GM10248 (cell line): ENCODE results near the gene GRK7.

ENCODE experiments used
- CTCF ChIA-PET: fragments of 300-600 bp; sonication (Branson Sonifier 250); formaldehyde crosslinking; extraction: SDS; loops from one replicate; lab custom pipeline; 2021; ENCODE audit warnings: antibody characterized with exemption; lab: Yijun Ruan, JAX
- POLR2A ChIA-PET: fragments of 350-650 bp; sonication (Branson Sonifier 250); formaldehyde crosslinking; extraction: SDS; loops from one replicate; lab custom pipeline; 2020; ENCODE audit warnings: antibody characterized with exemption; lab: Yijun Ruan, JAX
- DNase-seq: peaks from one replicate; pipeline ENCODE4 v3.0.0; 2012; ENCODE audit errors: extremely low spot score
- TF ChIP-seq, protein P1 (sequence below): IDR thresholded peaks from 2 replicates; pipeline ENCODE4 v1.5.1; 2012; ENCODE audit warnings: mild to moderate bottlenecking, low read depth; ENCODE audit errors: extremely low read depth, missing control alignments, control extremely low read depth

The GRK7 gene, protein sequence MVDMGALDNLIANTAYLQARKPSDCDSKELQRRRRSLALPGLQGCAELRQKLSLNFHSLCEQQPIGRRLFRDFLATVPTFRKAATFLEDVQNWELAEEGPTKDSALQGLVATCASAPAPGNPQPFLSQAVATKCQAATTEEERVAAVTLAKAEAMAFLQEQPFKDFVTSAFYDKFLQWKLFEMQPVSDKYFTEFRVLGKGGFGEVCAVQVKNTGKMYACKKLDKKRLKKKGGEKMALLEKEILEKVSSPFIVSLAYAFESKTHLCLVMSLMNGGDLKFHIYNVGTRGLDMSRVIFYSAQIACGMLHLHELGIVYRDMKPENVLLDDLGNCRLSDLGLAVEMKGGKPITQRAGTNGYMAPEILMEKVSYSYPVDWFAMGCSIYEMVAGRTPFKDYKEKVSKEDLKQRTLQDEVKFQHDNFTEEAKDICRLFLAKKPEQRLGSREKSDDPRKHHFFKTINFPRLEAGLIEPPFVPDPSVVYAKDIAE (N-terminal part only)

DNA sequence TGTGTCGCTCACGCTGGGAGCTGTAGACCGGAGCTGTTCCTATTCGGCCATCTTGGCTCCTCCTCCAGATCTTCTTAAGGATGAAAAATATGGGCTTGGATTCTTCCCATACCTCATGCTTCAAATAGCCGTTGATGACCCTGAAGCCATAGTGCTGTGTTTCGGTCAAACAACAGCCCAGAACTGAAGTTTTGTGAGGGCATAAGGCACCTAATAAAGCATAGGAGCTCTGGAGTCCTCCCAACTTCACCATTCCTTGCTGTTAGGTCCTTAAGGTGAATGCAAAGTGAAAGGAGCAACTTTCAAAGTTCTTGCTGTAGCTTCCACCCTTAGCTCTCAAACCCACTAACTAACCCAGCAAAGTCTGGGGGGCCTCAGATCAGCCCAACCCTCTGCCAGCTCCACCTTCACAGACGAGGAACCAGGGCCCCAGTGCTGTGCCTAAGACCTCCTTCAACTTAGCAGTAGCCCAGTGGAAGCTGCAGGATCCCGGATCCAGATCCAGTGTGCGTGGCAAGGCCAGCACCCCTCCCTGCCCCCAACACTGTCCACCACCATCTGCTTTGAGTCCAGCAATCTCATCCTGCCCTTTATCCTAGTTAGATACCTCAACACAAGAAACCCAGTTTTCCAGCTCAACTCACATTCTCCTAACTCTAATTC lies at the start of gene GRK7:
TSS of gene GRK7 (plus strand) at position 321 of the 663 bp plus-strand sequence. CDS start 14,877 bp downstream, outside the sequence.
- DNase-seq: no peak
- ChIA-PET POLR2A (no interaction called here), CTCF (interaction anchor here (0.8 to 1.5 kb wide), 2 partner anchors 8 to 10 kb away, joined by 3 to 4 read pairs; no protein-coding TSS in a partner anchor)
- TF ChIP-seq, protein P1, sequence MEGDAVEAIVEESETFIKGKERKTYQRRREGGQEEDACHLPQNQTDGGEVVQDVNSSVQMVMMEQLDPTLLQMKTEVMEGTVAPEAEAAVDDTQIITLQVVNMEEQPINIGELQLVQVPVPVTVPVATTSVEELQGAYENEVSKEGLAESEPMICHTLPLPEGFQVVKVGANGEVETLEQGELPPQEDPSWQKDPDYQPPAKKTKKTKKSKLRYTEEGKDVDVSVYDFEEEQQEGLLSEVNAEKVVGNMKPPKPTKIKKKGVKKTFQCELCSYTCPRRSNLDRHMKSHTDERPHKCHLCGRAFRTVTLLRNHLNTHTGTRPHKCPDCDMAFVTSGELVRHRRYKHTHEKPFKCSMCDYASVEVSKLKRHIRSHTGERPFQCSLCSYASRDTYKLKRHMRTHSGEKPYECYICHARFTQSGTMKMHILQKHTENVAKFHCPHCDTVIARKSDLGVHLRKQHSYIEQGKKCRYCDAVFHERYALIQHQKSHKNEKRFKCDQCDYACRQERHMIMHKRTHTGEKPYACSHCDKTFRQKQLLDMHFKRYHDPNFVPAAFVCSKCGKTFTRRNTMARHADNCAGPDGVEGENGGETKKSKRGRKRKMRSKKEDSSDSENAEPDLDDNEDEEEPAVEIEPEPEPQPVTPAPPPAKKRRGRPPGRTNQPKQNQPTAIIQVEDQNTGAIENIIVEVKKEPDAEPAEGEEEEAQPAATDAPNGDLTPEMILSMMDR: no peak

DNA sequence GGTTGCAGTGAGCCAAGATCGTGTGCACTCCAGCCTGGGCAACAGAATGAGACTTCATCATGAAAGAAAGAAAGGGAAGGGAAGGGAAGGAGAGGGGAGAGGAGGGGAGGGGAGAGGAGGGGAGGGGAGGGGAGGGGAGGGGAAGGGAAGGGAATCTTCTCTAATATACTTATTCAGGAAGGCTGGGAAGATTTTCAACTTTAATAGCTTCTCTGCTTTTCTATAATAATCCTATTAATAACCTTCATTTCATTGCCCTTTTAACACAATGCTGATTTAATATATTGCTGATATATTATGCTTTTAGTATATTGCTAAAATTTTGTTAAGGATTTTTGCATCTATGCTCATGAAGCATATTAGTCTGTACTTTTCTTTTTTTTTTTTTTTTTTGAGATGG lies 48.5 kb upstream of the GRK7 start:
- TF ChIP-seq, protein P1: no peak
- DNase-seq: no peak
- ChIA-PET CTCF (interaction anchor here (1.4 kb wide), 1 partner anchor 13 kb away, joined by 3 read pairs; no protein-coding TSS in a partner anchor), POLR2A (no interaction called here)

DNA sequence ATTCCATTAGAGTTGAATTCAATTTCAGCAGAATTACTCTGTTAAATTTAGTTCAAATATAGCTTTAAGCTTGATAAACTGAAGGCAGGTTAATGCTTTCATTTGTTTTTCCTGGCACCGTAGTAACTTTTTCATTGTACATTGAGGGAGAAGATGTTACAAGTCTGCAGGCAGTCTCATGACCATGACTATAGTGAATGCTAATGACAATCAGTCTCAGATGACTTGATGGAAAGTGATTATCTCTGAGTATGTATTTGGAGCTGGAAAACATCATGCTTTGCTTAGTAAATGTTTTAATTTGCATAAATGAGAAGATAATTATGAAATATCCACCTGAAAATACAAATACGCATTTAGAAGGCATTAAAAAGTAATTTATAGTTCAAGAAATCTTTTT lies 41.1 kb upstream of the GRK7 start:
- POLR2A ChIA-PET: no interaction called here
- TF ChIP-seq, protein P1: no peak
- DNase-seq: no peak
- CTCF ChIA-PET: interaction anchor here (1.5 to 3.0 kb wide), 3 partner anchors 10 to 21 kb away, joined by 4 to 10 read pairs (median 4); partner anchors contain the start of gene RNF7

DNA sequence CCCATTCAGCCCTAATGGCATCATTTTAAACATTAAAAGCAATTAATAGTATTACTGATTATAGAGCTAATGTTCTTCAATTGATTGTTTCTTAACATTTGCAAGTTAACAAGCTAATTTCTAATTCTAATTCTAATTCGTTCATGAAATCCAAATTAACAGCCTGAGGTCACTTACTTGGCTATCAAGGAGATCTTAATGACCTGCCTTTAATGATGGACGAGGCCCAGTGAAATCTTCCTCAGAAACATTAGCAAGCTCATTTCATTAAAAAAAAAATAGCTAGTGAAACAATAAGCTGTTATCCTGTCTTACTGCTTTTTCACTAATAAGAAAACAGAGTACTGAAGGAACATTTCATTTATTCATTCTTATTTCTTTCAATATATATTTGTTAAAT lies 40.6 kb upstream of the GRK7 start:
- ChIA-PET CTCF (interaction anchor here (0.7 to 3.0 kb wide), 5 partner anchors 9 to 557 kb away, joined by 3 to 10 read pairs (median 4); partner anchors contain the start of gene RNF7), POLR2A (no interaction called here)
- DNase-seq: no peak
- TF ChIP-seq, protein P1: no peak

DNA sequence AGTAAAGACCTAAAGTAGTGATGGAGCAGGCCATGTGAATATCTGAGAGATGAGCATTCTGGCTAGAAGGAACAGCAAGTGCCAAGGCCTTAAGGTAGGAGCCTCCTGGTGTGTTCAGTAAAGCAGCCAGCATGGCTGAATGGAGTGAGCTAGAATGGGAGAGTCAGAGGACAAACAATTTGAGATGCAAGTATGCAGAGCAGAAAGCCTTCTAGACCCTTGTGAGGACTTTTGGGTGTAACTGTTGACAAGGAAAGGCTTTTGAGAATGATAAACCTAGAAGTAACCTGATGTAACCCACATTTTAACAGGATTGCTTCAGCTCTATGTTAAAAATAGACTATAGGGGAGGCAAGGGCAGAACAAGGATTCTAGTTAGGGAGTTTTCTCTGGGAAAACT lies 40.0 kb upstream of the GRK7 start:
- no peak for DNase-seq
- TF ChIP-seq, protein P1: no peak
- CTCF ChIA-PET: interaction anchor here (0.7 to 3.0 kb wide), 5 partner anchors 9 to 556 kb away, joined by 3 to 10 read pairs (median 4); partner anchors contain the start of gene RNF7
- POLR2A ChIA-PET: no interaction called here

DNA sequence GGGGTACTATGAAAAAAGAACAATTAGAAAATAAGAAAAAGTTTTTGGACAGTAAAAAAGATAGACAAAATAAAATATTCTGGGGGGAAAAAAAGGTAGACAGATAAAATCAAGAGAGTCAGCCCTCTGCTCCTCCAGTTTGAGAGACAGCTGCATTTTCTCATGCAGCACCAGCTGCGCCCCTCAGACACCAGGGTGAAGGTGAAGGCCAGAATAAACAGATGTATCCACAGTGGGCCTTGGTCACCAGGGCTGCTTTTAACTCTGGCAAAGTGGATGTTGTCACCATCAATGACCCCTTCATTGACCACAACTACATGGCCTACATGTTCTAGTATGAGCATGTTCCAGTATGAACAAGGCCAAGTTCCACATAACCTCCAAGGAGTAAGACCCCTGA lies 39.0 kb upstream of the GRK7 start:
- POLR2A ChIA-PET: no interaction called here
- no peak for DNase-seq
- TF ChIP-seq, protein P1: no peak
- CTCF ChIA-PET: interaction anchor here (1.7 to 3.0 kb wide), 2 partner anchors 10 to 13 kb away, joined by 3 to 10 read pairs; partner anchors contain the start of gene RNF7
